Embryonic facial prominence (tissue), 1 donor: ENCODE results near the gene UBE2R2.
"Not testable (repeated sequence)": the region's sequence is repeated elsewhere in the genome, so short reads cannot be mapped to it uniquely, and the experiment has no call there.

Source experiments
- DNase-seq: peaks from one replicate; pipeline ENCODE4 v3.0.0-alpha.2; 2016; ENCODE audit errors: extremely low spot score

UBE2R2 gene

DNA sequence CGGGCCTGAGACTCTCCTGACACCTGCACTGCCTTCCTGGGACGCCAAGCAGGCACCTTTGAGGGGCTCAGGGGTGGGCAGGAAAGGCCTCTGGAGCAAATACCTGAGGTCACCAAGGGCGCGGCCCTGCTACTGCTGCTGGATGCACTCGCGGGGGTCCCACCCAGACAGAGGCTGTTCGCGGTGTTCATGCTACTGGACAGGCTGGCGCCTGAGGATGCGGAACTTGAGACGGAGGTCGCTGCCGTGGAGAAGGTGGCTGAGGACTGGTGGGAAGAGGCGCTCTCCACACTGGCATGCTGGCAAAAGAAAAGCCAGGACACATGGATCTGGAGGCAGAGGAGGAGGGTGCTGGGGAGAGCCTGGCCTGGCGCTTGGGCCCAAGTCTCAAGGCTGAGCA lies 110.7 kb downstream of the UBE2R2 start:
- DNase-seq, result no peak

DNA sequence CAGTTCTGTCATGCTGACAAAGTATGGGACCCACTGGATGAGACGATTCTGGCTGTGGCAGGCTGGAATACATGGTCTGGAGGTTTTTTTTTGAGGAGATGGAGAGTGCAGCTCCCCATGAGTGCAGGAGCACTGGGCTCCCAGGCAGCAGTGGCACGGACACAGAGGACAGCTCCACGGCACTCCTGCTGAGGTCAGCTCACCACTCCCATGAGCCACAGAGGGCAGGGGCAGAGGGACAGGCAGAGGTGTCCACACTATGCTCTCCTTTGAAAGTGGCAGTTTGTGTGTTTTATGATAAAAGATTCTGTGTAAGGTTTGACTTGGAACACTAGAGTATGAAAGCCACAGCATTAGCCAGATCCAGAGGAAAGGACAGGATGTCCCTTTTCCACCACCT lies 114.4 kb downstream of the UBE2R2 start:
- DNase-seq, result no peak

DNA sequence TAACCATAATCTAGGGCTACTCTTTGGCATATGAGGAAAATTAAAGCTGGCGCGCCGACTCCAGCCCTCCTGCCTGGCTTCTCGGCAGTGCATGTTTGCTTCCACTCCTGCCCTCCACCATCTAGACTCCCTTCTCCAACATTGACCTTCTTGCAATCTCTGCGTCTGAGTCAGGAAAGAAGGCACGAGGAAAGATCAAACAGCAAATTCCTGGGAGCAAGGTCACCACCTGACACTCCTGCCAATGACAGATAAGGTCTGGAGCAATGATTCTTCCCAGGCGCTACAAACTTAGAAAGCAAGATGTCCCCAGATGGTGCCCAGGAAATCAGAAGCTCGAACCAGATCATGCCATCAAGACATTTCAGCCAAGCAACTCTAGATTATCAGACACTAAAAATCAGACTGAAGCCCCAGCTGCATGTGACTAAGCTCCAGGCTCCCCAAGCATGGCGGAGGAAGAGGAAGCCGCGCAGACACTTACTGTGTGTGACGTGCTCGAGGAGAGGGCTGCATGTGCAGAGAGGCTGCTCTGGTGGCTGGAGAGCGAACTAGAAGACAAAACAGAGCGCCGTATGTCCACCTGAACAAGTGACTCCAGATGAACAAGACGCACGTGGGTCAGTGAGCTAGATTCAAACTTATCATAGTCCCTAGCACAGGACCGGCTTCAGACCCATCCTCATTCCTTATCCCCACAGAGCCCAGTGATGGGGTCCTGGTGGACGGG lies 115.3 kb downstream of the UBE2R2 start:
- no peak for DNase-seq

DNA sequence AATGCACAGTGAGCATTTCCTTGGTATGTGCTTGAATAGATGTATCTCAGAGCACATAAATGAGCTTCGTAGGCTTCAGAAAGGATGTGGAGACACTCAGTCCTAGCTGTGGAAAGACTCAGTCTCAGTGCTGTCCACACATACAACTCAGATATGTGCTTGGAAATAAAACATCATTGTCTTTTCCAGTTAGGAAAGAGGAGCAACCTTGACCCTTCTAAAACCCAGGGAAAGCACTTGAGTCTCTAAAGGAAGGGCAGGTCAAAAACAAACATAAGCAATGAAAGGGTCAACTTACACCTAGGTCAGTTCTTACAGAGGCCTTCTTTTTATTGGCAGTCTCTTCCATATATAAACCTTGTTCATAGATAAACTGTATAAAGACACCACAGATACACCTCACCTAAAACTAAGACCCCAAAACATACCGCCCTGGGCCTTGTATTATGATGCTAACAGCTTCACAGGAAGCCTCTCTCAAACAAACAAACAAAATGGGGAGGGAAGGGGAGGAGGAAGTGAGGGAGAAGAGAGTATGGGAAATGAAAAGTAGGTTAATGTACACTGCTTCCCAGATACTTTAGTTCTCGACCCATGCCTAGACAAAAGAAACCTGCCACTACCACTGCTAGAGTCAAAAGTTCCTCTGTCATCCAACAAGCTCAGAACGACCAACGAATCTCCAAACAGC lies 117.4 kb downstream of the UBE2R2 start:
- DNase-seq, result no peak

DNA sequence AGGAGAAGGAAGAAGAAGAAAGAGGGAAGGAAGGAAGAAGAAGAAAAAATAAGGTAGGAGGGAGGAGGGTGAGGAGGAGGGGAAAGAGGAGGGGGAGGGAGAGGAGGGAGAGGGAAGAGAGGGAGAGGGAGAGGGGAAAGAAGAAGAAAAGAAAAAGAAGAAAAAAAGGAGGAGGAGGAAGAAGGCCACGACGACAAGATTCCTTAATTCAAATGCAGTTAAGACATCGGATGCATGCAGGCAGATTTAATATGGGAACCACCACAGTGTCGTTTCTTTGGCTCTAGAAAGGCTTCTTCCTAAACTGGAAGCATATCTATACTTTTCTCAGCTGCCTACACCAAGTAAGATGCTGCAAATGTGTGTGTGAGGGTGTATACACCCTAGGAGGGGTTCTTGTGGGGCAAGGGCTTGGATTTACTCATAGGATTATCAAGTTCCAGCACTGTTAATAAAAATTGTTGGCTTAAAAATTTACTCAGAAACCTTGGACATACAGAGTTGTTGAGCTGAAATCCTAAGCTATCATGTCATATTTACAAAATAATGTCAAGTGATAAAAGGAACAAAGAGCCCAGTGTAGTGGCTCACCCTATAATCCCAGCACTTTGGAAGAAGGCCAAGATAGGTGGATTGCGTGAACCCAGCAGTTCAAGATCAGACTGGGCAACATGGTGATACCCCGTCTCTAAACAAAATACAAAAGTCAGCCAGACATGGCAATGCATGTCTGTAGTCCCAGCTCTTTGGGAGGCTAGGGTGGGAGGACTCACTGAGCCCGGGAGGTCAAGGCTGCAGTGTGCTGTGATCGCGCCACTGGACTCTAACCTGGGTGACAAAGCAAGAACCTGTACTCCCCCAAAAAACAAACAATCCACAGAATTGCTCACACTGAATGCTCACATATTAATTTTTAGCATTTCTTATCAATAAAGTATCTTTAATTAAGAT lies 123.2 kb downstream of the UBE2R2 start:
- no peak for DNase-seq

DNA sequence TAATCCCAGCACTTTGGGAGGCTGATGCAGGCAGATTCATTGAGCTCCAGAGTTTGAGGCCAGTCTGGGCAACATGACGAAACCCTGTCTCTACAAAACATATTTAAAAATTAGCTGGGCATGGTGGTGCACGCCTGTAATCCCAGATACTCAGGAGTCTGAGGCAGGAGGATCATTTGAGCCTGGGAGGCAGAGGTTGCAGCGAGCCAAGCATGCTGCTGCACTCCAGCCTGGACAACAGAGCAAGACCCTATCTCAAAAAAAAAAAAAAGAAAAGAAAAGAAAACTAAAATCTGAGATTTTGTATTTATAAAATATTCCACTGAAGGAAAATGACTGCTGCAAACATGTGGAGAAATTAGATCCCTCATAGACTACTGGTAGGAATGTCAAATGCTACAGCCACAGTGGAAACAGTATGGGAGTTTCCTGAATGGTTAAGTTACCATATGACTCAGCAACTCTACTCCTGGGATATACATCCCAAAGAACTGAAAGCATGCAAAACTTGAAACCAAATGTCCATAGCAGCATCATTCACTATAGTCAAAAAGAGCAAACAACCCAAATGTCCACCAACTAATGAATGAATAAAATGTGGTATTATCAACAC lies 125.6 kb downstream of the UBE2R2 start:
- DNase-seq, result no peak

DNA sequence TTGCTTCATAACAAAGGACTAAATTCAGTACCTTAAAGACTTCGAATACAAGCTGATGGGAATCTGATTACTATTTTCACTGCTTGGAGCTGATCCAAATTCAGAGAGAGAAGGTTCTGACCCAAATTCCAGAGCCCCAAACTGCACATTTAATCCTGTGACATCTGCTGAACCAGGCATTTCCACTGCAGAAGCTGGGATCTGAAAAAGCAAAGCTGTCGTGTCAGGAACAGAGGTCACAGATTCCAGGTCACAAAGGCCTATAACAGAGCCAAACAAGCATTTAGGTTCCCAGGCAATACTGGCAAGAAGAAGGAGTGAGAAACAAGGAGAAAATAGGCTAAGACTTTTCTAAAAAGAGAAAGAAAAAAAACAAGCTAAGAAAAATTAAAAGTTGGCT lies 126.4 kb downstream of the UBE2R2 start:
- no peak for DNase-seq

DNA sequence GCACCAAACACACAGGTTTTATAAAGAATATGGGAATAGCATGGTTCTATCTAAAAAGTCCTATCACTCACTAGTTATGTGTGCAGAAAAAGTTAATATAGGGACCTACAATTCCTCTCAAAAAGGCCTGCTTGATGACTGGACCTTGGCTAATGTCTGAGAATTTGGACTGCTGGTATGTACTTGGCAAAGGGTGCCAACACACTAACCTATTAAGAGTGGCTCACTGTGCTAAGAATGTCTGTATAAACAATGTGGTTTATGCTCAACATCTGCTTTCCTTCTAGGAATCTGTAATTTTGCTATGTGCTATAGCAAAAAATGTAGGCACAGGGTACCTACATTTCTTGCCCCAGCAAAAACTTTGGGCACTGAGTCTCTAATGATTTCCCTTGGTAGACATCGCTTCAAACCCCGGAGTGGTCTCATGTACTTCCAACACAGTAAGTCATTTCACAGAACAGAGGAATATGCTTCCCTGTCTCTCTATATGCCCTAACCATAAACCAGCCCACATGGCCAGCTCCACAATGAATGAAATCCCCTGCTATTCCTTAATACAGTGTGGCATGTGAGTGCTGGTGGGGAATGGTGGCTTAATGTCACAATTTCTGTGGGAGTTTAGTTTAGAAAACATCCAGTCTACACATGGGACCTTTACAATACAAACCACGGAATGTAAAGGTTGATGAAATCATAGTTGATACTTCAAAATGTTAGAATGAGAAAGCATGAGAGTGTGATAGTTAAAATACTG lies 130.0 kb downstream of the UBE2R2 start:
- no peak for DNase-seq

DNA sequence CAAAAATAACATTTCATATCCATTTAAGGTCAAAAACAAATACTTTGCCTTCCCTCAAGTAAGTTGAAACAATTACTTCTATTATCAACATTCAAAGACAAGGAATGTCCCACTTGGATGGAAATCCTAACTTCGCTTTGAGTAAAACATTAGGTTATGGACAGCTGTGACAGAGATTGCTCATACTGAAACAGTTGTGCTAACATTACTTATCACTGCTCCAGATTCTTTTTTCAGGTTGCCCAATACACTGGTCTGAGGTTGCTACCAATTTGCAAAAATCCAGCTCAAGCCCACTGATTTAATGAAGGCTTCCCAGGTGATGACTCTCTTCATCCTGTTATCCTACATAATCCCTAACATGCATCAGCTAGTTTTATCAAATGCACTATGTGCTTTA lies 133.4 kb downstream of the UBE2R2 start:
- no peak for DNase-seq

DNA sequence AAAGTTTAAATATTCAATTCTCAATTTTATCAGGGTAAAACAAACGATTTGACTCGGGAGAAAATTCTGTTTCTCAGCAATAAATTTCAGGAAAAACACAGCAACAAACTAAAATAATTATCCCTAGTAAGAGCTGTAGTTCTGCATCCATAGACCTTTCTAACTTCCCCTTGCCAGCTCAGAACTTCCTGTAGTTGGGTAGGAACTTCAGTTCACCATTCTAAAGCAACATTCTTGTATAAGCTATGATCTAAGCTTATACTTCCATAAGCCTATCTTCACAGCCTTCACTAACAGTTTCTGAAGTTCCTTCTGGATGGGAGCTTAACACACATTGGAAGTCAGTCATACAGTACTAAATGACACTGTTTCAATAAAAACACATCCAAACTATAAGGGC lies 135.1 kb downstream of the UBE2R2 start:
- DNase-seq, result no peak

DNA sequence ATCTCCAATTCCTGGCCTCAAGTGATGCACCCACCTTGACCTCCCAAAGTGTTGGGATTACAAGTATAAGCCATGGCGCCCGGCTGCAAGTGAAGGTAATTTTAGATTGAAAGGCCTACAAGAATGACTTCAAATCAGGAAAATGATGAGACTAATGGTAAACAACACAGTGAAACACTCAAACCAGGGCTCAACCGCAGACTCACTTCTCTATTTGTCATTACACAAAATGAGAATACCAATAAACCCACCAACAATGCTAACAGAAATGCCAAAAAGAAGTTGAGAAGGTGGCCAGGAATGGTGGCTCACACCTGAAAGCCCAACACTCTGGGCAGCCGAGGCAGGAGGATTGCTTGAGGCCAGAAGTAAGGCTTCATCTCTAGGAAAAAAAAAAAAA lies 139.6 kb downstream of the UBE2R2 start:
- DNase-seq, result no peak

DNA sequence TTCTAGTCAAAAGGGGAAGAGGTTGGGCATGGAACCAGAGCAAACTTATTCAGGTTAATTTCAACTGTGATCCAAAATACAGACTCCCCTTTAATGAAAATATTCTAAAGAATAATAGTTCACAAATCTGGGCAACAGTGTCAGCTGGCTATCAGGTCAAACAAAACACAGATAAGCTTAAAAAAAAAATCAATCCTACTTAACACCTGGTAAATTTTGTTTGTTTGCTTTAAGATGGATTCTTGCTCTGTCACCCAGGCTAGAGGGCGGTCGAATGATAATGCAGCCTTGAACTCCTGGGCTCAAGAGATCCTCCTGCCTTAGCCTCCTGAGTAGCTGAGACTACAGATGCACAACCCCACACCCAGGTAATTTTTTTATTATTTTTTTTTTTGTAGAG lies 142.8 kb downstream of the UBE2R2 start:
- DNase-seq, result no peak

DNA sequence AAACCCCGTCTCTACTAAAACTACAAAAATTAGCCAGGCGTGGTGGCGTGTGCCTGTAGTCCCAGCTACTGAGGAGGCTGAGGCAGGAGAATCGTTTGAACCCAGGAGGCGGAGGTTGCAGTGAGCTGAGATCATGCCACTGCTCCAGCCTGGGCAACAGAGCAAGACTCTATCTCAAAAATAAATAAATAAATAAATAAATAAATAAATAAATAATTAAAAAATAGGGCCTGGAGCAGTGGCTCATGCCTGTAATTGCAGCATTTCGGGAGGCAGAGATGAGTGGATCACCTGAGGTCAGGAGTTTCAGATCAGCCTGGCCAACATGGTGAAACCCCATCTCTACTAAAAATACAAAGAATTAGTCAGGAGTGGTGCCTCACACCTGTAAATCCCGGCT lies 145.5 kb downstream of the UBE2R2 start:
- DNase-seq, result not testable (repeated sequence)

DNA sequence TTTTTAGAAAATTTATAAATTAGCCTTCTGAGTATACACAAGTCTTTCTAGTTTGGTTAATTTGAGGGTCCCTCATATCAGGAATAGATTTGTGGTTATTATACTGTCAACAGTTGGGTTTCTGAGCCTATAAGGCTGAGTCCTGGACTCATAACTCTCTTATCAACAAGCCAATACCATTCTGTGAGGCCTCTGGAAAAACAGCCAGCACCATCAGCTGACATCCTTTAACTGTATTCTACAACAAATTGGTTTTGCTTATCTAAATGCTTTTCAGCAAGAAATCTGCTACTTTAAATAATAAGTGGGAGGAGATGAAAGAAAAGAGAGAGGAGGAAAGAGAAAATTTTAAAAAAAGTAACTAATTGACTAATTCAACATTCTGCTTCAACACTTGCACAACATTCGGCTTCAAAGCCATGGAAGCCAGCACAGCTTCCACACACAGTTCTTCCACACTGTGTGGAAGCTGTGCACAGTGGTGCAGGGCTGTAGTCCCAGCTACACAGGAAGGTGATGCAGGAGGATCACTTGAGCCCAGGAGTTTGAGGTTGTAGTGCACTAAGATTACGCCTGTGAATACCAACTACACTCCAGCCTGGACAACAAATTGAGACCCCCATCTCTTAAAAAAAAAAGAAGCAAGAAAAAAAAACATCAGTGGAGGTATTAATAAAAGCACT lies 147.3 kb downstream of the UBE2R2 start:
- no peak for DNase-seq
